GM12875 (cell line): Measurements from ENCODE around the gene CDK14.
"Not testable (repeated sequence)": the region's sequence is repeated elsewhere in the genome, so short reads cannot be mapped to it uniquely, and the experiment has no call there.

ENCODE experiments used
- H3K4me3 ChIP-seq: one replicate; pipeline ENCODE4 v1.5.1; 2011; ENCODE audit warnings: low read depth, low read length, control low read depth
- CTCF ChIP-seq: IDR thresholded peaks from 2 replicates; pipeline ENCODE4 v1.5.1; 2011; ENCODE audit warnings: low read depth, mild to moderate bottlenecking, control low read depth, inconsistent platforms, low read length, moderate library complexity, borderline replicate concordance; ENCODE audit not compliant: insufficient read depth

The CDK14 gene

DNA sequence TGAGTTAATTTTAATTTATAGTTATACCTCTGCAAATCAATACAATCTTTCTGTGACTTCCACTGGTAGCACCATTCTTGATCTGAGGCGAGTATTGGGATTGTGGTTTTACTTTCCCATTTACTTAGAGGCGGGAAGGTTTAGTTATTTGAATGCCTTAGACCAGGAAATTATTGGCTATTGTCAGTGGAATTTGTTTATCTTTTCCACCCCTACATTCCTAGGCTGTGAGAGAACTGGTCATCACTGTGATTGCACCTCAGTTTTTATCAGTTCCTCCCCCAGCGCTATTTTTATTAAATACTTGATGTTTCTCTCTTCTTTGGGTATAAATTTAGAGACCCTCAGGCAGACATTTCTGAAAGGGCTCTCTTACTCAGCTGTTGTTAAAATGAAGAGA, 29.9 kb downstream of the CDK14 start:
- H3K4me3 ChIP-seq = no peak overlapping the region
- TF ChIP-seq CTCF = no peak

DNA sequence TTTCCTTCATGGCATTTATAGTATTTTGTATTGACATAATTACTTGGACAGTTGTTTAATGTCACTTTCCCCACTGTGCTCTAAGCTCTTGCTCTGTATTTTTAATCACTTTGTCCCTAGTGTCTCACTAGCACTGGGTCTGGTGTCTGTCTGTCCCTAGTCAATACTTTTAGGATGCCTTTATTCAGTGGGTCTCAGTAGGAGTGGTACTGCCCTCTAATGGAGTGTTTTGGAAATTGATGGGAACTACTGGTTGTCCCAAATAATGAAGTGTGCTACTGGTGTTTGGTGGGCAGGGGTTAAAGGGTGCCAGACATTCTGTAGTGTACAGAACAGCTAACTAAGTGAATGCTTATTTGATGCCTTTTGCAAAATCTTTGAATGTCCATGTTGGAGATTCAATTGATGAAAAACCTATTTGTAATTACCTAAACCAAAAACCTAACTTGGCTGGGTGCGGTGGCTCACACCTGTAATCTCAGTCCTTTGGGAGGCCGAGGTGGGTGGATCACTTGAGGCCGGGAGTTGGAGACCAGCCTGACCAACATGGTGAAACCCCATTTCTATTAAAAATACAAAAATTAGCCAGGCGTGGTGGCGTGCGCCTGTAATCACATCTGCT, 33.3 kb downstream of the CDK14 start:
- no peak overlapping the region for H3K4me3 ChIP-seq
- TF ChIP-seq CTCF = peak; percentile 52; the same call in 1 of the 2 replicates

GRCh38 chr7:90631502-90631901, 35.4 kb downstream of the CDK14 start:
- H3K4me3 ChIP-seq = no peak overlapping the region
- no peak for TF ChIP-seq CTCF

GRCh38 chr7:90639683-90640082, 43.6 kb downstream of the CDK14 start:
- not testable (repeated sequence) for H3K4me3 ChIP-seq

DNA sequence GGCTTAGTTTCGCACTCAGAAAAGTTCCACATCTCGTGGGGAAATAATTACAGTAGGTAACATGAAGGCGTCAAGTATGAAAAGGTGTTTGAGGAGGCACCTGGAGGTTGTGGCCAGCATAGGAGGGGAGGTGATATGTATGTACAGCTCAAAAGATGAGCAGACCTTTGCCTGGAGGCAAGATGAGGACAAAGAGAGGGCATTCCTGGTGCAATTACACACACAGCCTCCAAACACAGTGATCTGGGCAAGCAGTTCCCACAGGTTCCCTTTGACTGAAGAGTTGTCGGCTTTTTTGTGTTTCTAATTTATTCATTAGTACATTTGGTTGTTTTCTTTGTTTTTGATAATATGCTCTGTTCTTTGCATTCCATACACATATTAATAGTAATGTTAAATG, 46.9 kb downstream of the CDK14 start:
- TF ChIP-seq CTCF = no peak
- no peak overlapping the region for H3K4me3 ChIP-seq

DNA sequence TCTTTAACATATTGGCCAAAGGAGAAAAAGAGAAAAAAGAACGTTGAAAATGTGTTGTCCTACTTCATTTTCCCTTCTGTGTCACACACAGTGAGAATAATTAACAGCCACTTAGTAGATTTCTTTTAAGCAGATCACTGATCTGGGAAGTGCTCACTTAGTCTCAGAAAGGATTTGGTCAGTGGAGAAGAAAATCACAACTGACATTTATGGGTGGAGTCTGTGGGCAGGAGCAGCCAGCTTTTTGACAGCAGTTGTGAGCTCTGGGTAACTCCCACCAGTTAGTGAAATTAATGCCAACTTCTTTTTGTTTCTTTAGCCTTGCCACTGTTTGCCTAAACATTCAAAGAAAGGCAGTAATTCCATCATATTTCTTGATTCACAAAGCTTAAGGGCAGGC, 49.7 kb downstream of the CDK14 start:
- no peak overlapping the region for H3K4me3 ChIP-seq
- no peak for TF ChIP-seq CTCF

DNA sequence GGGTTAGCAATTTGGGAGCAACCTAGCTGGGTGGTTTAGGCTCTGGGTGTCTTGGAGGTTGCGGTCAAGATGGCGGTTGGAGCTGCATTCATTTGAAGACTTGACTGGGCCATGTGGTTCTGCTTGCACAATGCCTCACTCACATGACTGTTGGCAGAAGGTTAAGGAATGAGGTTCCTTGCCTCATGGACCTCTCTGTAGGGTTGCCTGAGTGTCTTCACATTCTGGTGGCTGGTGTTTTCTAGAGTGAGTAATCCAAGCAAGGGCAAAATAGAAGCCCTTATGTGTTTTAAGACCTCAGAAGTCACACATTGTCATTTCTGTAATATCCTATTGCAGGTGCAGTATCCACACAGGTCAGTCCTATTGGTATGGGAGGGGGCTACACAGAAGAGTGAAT, 52.0 kb downstream of the CDK14 start:
- no peak for TF ChIP-seq CTCF
- H3K4me3 ChIP-seq = no peak overlapping the region

DNA sequence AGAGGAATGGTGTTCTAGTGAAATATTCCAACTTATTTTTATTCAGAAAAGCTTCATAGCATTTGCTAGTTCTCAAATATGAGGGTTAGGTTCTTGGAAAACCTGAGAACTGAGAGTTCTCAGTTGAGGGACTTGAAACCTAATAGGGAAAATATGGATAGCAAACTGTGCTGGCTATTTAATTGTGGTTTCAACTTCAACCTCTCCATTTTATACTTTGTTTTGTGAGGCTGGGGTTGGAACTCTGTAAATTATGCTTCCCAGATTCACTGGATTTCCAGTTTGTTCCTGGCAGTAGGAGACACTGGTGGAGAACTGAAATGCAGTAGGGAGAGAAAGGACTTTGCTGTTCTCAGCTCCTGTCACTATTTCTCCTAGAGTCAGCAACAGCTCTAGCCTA, 52.7 kb downstream of the CDK14 start:
- TF ChIP-seq CTCF = no peak

More for the DNA sequence above, 52.7 kb downstream of the CDK14 start:
- no peak overlapping the region for H3K4me3 ChIP-seq
